GM23338 (cell line): ENCODE results near the gene MTPN. TPM values are rescaled to one million over a fixed set of nuclear protein-coding genes. Genes with fewer than 3 reads are reported as not detected.

ENCODE experiments used
- ATAC-seq: fragments of 200-7000 bp; cut with Tn5 transposase; 3 replicates; pipeline ENCODE4 v1.9.1; 2020
- DNase-seq: peaks from one replicate; pipeline ENCODE4 v3.0.0-alpha.2; 2015; ENCODE audit warnings: low spot score
- H2AFZ ChIP-seq: fragments of 200-600 bp; sonication (generic); 2 replicates; pipeline ENCODE4 v1.8.0; 2016; ENCODE audit warnings: antibody characterized with exemption, mild to moderate bottlenecking, moderate library complexity
- H3F3A ChIP-seq: fragments of 200-600 bp; sonication (generic); replicated peaks from 2 replicates; pipeline ENCODE4 v1.8.0; 2017; ENCODE audit warnings: antibody characterized with exemption, mixed run types, low read depth
- H3K27ac ChIP-seq: fragments of 200-600 bp; sonication (generic); 2 replicates; pipeline ENCODE4 v1.6.1; 2016; ENCODE audit warnings: low read depth
- H3K27me3 ChIP-seq: fragments of 200-600 bp; sonication (generic); 2 replicates; pipeline ENCODE4 v1.8.0; 2016; ENCODE audit warnings: mild to moderate bottlenecking, mixed run types, moderate library complexity; ENCODE audit not compliant: insufficient read depth
- H3K36me3 ChIP-seq: fragments of 200-600 bp; sonication (generic); 2 replicates; pipeline ENCODE4 v1.8.0; 2016; ENCODE audit warnings: mild to moderate bottlenecking; ENCODE audit not compliant: insufficient read depth
- H3K4me1 ChIP-seq: fragments of 200-600 bp; sonication (generic); 2 replicates; pipeline ENCODE4 v1.8.0; 2016; ENCODE audit warnings: mild to moderate bottlenecking, moderate library complexity; ENCODE audit not compliant: insufficient read depth
- H3K4me2 ChIP-seq: fragments of 200-600 bp; sonication (generic); 2 replicates; pipeline ENCODE4 v1.7.1; 2017; ENCODE audit warnings: mixed run types
- H3K4me3 ChIP-seq: fragments of 200-600 bp; sonication (generic); 2 replicates; pipeline ENCODE4 v1.6.1; 2016; ENCODE audit warnings: mixed run types
- H3K79me2 ChIP-seq: fragments of 200-600 bp; sonication (generic); replicated peaks from 2 replicates; pipeline ENCODE4 v1.8.0; 2017; ENCODE audit warnings: mild to moderate bottlenecking; ENCODE audit not compliant: insufficient read depth
- H3K9me2 ChIP-seq: fragments of 200-600 bp; sonication (generic); 2 replicates; pipeline ENCODE4 v1.8.0; 2017; ENCODE audit not compliant: insufficient read depth
- H4K20me1 ChIP-seq: fragments of 200-600 bp; sonication (generic); replicated peaks from 2 replicates; pipeline ENCODE4 v1.8.0; 2017; ENCODE audit warnings: mild to moderate bottlenecking; ENCODE audit not compliant: insufficient read depth
- H3K27ac Mint-ChIP-seq: 2 replicates; pipeline ENCODE4 v1.8.0; 2020; ENCODE audit warnings: inconsistent platforms, mild to moderate bottlenecking, moderate library complexity, mixed read lengths
- H3K27me3 Mint-ChIP-seq: 3 replicates; pipeline ENCODE4 v1.8.0; 2022; ENCODE audit warnings: low read depth, mild to moderate bottlenecking, moderate library complexity, mixed read lengths, inconsistent platforms; ENCODE audit not compliant: insufficient read depth, poor library complexity
- H3K36me3 Mint-ChIP-seq: 3 replicates; pipeline ENCODE4 v1.8.0; 2021; ENCODE audit warnings: low read depth, mild to moderate bottlenecking, inconsistent platforms, moderate library complexity, mixed read lengths
- H3K4me1 Mint-ChIP-seq: 3 replicates; pipeline ENCODE4 v1.8.0; 2020; ENCODE audit warnings: mild to moderate bottlenecking, inconsistent platforms, mixed read lengths
- H3K4me3 Mint-ChIP-seq: 3 replicates; pipeline ENCODE4 v1.8.0; 2021; ENCODE audit warnings: moderate library complexity, mild to moderate bottlenecking, inconsistent platforms, mixed read lengths
- H3K9me3 Mint-ChIP-seq: 3 replicates; pipeline ENCODE4 v1.8.0; 2020; ENCODE audit warnings: moderate library complexity, mild to moderate bottlenecking, inconsistent platforms, mixed read lengths
- CREB1 ChIP-seq: fragments of 250-450 bp; sonication (Bioruptor Pico); IDR thresholded peaks from 2 replicates; pipeline ENCODE4 v1.5.0; 2020; ENCODE audit warnings: low read depth, mild to moderate bottlenecking, moderate library complexity
- ETS1 ChIP-seq: IDR thresholded peaks from 2 replicates; pipeline ENCODE4 v1.6.1; 2016; ENCODE audit warnings: antibody characterized with exemption
- EZH2 ChIP-seq: fragments of 200-600 bp; sonication (generic); IDR thresholded peaks from one replicate; pipeline ENCODE4 v1.8.0; 2017; ENCODE audit warnings: antibody characterized with exemption, mild to moderate bottlenecking, low read depth; ENCODE audit not compliant: unreplicated experiment
- EZH2phosphoT487 ChIP-seq: fragments of 200-600 bp; sonication (generic); IDR thresholded peaks from one replicate; pipeline ENCODE4 v1.8.1; 2018; ENCODE audit warnings: antibody characterized with exemption; ENCODE audit not compliant: unreplicated experiment
- JUNB ChIP-seq: IDR thresholded peaks from one replicate; pipeline ENCODE4 v1.6.1; 2016; ENCODE audit warnings: antibody characterized with exemption; ENCODE audit not compliant: unreplicated experiment
- NANOG ChIP-seq: IDR thresholded peaks from 2 replicates; pipeline ENCODE4 v1.6.1; 2016; ENCODE audit warnings: antibody characterized with exemption, borderline replicate concordance
- POLR2AphosphoS5 ChIP-seq: IDR thresholded peaks from 2 replicates; pipeline ENCODE4 v1.6.1; 2016; ENCODE audit warnings: antibody characterized with exemption, low read depth
- STAT1 ChIP-seq: IDR thresholded peaks from one replicate; pipeline ENCODE4 v1.6.1; 2016; ENCODE audit warnings: antibody characterized with exemption; ENCODE audit not compliant: unreplicated experiment
- ZNF114 ChIP-seq: fragments of 250-450 bp; sonication (Bioruptor Pico); IDR thresholded peaks from 2 replicates; pipeline ENCODE4 v1.5.0; 2020; ENCODE audit warnings: mild to moderate bottlenecking, moderate library complexity
- ZNF331 ChIP-seq: fragments of 250-450 bp; sonication (Bioruptor Pico); IDR thresholded peaks from 2 replicates; pipeline ENCODE4 v1.5.0; 2020; ENCODE audit warnings: low read depth, mild to moderate bottlenecking, moderate library complexity
- polyA plus RNA-seq: library from polyadenylated mRNA; unstranded; fragments of >200 nt; fragmentation: Nextera tagmentation; extraction: Ambion mirVana; gene quantifications from 2 replicates; pipeline ENCODE4 v1.2.1, GENCODE V29; 2016
- total RNA-seq: library from RNA; depleted of rRNA; stranded (reverse); fragments of >200 nt; shearing (Covaris generic); gene quantifications from 2 replicates; pipeline ENCODE4 v1.2.3, GENCODE V29; 2014
- TF ChIP-seq, protein P1 (sequence below), 2 experiments: fragments of 200-600 bp in 1 of 2; sonication (generic) in 1 of 2; conservative IDR thresholded peaks; 2 replicates each; pipeline versions ENCODE4 v1.5.1 to v1.6.1; 2016 to 2017; ENCODE audit warnings: antibody characterized with exemption in 2 of 2, low read depth in 2 of 2, mild to moderate bottlenecking in 2 of 2, moderate library complexity in 1 of 2
- TF ChIP-seq, protein P2 (sequence below): IDR thresholded peaks from one replicate; pipeline ENCODE4 v1.6.1; 2018; ENCODE audit warnings: antibody characterized with exemption; ENCODE audit not compliant: unreplicated experiment

The MTPN gene
- total and polyA plus RNA-seq, 2 experiments from 2014 or later: 87.7 to 90.3 TPM

- TF ChIP-seq, protein P1, sequence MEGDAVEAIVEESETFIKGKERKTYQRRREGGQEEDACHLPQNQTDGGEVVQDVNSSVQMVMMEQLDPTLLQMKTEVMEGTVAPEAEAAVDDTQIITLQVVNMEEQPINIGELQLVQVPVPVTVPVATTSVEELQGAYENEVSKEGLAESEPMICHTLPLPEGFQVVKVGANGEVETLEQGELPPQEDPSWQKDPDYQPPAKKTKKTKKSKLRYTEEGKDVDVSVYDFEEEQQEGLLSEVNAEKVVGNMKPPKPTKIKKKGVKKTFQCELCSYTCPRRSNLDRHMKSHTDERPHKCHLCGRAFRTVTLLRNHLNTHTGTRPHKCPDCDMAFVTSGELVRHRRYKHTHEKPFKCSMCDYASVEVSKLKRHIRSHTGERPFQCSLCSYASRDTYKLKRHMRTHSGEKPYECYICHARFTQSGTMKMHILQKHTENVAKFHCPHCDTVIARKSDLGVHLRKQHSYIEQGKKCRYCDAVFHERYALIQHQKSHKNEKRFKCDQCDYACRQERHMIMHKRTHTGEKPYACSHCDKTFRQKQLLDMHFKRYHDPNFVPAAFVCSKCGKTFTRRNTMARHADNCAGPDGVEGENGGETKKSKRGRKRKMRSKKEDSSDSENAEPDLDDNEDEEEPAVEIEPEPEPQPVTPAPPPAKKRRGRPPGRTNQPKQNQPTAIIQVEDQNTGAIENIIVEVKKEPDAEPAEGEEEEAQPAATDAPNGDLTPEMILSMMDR (conservative IDR thresholded peaks at IDR 0.05; ENCODE audit: low read depth in 2 of 2): no peak
- no peak for TF ChIP-seq ETS1
- TF ChIP-seq EZH2: no peak
- no peak for TF ChIP-seq CREB1 (CRISPR knock-in tag)
- TF ChIP-seq NANOG: no peak
- no peak for TF ChIP-seq POLR2AphosphoS5
- TF ChIP-seq EZH2phosphoT487: no peak
- no peak for TF ChIP-seq ZNF114 (CRISPR knock-in tag)
- TF ChIP-seq, protein P2, sequence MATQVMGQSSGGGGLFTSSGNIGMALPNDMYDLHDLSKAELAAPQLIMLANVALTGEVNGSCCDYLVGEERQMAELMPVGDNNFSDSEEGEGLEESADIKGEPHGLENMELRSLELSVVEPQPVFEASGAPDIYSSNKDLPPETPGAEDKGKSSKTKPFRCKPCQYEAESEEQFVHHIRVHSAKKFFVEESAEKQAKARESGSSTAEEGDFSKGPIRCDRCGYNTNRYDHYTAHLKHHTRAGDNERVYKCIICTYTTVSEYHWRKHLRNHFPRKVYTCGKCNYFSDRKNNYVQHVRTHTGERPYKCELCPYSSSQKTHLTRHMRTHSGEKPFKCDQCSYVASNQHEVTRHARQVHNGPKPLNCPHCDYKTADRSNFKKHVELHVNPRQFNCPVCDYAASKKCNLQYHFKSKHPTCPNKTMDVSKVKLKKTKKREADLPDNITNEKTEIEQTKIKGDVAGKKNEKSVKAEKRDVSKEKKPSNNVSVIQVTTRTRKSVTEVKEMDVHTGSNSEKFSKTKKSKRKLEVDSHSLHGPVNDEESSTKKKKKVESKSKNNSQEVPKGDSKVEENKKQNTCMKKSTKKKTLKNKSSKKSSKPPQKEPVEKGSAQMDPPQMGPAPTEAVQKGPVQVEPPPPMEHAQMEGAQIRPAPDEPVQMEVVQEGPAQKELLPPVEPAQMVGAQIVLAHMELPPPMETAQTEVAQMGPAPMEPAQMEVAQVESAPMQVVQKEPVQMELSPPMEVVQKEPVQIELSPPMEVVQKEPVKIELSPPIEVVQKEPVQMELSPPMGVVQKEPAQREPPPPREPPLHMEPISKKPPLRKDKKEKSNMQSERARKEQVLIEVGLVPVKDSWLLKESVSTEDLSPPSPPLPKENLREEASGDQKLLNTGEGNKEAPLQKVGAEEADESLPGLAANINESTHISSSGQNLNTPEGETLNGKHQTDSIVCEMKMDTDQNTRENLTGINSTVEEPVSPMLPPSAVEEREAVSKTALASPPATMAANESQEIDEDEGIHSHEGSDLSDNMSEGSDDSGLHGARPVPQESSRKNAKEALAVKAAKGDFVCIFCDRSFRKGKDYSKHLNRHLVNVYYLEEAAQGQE: no peak
- TF ChIP-seq STAT1: no peak
- no peak for TF ChIP-seq ZNF331 (CRISPR knock-in tag)
Measured at GRCh38 chr7:135980012-135980551, 2.9 kb upstream of the MTPN start (continued).

DNA sequence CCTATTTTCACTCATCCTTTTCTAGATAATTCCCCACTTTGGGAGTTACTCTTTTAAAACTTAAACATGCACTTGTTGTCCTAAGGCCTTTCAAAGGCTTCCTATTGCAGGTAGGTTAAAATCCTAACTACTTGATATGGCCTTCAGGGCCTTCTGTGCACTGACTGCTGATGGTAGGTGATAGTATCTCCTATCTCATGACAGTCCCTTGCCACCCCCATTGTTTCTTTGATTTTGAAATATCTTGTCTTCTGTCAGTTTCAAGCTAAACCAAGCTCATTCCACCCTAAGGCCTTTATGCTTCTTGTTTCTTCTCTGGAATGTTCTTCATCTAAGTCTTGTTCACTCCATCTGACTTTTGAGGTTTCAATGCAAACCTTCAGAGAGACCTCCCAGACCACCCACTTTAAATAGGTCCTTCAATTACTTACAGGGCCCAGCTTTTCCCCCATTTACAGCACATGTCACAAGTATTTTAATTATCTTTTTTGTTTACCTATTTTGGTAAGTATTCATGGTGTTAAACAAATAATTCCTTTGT is 2.4 kb upstream of the MTPN start:
- no peak overlapping the region for H3K27ac ChIP-seq
- H3K4me1 ChIP-seq: peaks cover 12% of the 10 kb centered on the region; the same call in 1 of the 2 replicates
- H3K36me3 Mint-ChIP-seq: no peaks in the 10 kb centered on the region; the same call in 2 of the 3 replicates
- H3F3A ChIP-seq: no peaks in the 10 kb centered on the region
- peaks cover 24% of the 10 kb centered on the region for H3K79me2 ChIP-seq
- no peaks in the 10 kb centered on the region for H3K9me2 ChIP-seq
- H3K27me3 Mint-ChIP-seq: peaks cover 5% of the 10 kb centered on the region
- peaks cover 15% of the 10 kb centered on the region for H3K4me1 Mint-ChIP-seq
- no peak overlapping the region for H3K27ac Mint-ChIP-seq
- no peak for ATAC-seq
- no peaks in the 10 kb centered on the region for H3K36me3 ChIP-seq
- no peak overlapping the region for H3K4me2 ChIP-seq
- no peak overlapping the region for H2AFZ ChIP-seq
- H4K20me1 ChIP-seq: peaks cover 14% of the 10 kb centered on the region; the same call in 1 of the 2 replicates
- TF ChIP-seq ETS1: no peak
- TF ChIP-seq, protein P2: no peak
- no peak for TF ChIP-seq EZH2
- no peak for TF ChIP-seq JUNB
- TF ChIP-seq ZNF114 (CRISPR knock-in tag): no peak
- TF ChIP-seq, protein P1 (conservative IDR thresholded peaks at IDR 0.05; ENCODE audit: low read depth in 2 of 2): no peak
- H3K9me3 Mint-ChIP-seq: no peaks in the 10 kb centered on the region; the same call in 2 of the 3 replicates
- H3K4me3 Mint-ChIP-seq: no peak overlapping the region
- no peaks in the 10 kb centered on the region for H3K27me3 ChIP-seq
- no peak for DNase-seq
- H3K4me3 ChIP-seq: no peak overlapping the region
